GM23248 (cell line): ENCODE measurements around the gene CATSPERB.

Experiments
- EZH2 ChIP-seq: fragments of 200-600 bp; sonication (generic); IDR thresholded peaks from 2 replicates; pipeline ENCODE4 v1.6.1; 2018; ENCODE audit warnings: antibody characterized with exemption, mild to moderate bottlenecking; ENCODE audit not compliant: insufficient read depth, poor library complexity, severe bottlenecking
- EZH2phosphoT487 ChIP-seq: fragments of 200-600 bp; sonication (generic); IDR thresholded peaks from 2 replicates; pipeline ENCODE4 v1.6.1; 2018; ENCODE audit warnings: antibody characterized with exemption, moderate library complexity, mild to moderate bottlenecking, low read depth; ENCODE audit not compliant: insufficient read depth

DNA sequence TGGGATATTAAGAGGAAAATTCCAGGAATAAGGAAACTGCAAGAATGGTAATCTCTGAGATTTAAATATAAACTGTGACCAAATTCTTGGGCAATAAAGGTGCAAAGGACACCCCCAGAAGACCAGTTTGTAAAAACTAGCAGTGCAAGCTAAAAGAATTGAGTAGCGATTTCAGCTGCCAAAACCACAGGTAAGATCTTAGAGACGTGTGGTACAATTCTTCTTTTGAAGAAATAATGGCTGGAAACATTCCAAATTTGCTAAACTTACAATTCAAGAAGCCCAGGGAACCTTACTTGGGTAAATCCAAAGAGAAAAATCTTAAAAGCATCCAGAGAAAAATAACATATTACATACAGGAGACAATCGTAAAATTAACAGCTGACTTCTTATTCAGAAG, 12.0 kb downstream of the CATSPERB start:
- no peak for TF ChIP-seq EZH2
- no peak for TF ChIP-seq EZH2phosphoT487
